Sigmoid colon (tissue), 4 donors: Measurements from ENCODE around the gene FEZF1.

Experiments
- POLR2A ChIP-seq, 2 donors: fragments of 450-650 bp; IDR thresholded peaks; one replicate each; pipeline ENCODE4 v1.6.1; 2016; ENCODE audit warnings: antibody characterized with exemption in 2 of 2, mild to moderate bottlenecking in 2 of 2, moderate library complexity in 2 of 2
- POLR2AphosphoS5 ChIP-seq, 4 donors: sonication (generic); formaldehyde crosslinking; IDR thresholded peaks; one replicate each; pipeline ENCODE4 v1.6.1; 2017; ENCODE audit warnings: antibody characterized with exemption in 4 of 4
- TF ChIP-seq, protein P1 (sequence below), 4 experiments: fragments of 450-650 bp in 3 of 4; fragments of 200-600 bp in 1 of 4; IDR thresholded peaks; one replicate each; pipeline ENCODE4 v1.5.1; 2016 to 2019; ENCODE audit warnings: antibody characterized with exemption in 4 of 4, mild to moderate bottlenecking in 3 of 4, moderate library complexity in 2 of 4

- TF ChIP-seq, protein P1, sequence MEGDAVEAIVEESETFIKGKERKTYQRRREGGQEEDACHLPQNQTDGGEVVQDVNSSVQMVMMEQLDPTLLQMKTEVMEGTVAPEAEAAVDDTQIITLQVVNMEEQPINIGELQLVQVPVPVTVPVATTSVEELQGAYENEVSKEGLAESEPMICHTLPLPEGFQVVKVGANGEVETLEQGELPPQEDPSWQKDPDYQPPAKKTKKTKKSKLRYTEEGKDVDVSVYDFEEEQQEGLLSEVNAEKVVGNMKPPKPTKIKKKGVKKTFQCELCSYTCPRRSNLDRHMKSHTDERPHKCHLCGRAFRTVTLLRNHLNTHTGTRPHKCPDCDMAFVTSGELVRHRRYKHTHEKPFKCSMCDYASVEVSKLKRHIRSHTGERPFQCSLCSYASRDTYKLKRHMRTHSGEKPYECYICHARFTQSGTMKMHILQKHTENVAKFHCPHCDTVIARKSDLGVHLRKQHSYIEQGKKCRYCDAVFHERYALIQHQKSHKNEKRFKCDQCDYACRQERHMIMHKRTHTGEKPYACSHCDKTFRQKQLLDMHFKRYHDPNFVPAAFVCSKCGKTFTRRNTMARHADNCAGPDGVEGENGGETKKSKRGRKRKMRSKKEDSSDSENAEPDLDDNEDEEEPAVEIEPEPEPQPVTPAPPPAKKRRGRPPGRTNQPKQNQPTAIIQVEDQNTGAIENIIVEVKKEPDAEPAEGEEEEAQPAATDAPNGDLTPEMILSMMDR (IDR thresholded peaks at IDR 0.05) = no peak
- TF ChIP-seq POLR2A (IDR thresholded peaks at IDR 0.05) (no peak), POLR2AphosphoS5 (IDR thresholded peaks at IDR 0.05) (no peak)
Measured at GRCh38 chr7:122350701-122351100, 46.2 kb upstream of the FEZF1 start.
